ENCODE measurements around the gene TOMM34.

- TF ChIP-seq CTCF (IDR thresholded peaks at IDR 0.05) (no peak), POLR2A (IDR thresholded peaks at IDR 0.05) (no peak)
Observed at GRCh38 chr20:44997171-44997570, 37.0 kb upstream of the TOMM34 start.
